NT2/D1 (cell line): Measurements from ENCODE around the gene TMEM147.

ENCODE experiments used
- SUZ12 ChIP-seq: IDR thresholded peaks from 2 replicates; pipeline ENCODE4 v1.6.1; 2011; ENCODE audit not compliant: insufficient read length, insufficient read depth; ENCODE audit errors: extremely low read depth
- YY1 ChIP-seq: IDR thresholded peaks from 2 replicates; pipeline ENCODE4 v1.6.1; 2011; ENCODE audit not compliant: insufficient read length, insufficient read depth
- ZNF274 ChIP-seq: IDR thresholded peaks from 2 replicates; pipeline ENCODE4 v1.6.1; 2011; ENCODE audit warnings: mild to moderate bottlenecking, low read depth, low read length

- TF ChIP-seq ZNF274 (no peak), YY1 (no peak), SUZ12 (no peak)
These were observed 40.4 kb downstream of the TMEM147 start, which contains the start of gene PMIS2 for GRCh38 chr19:35585848-35586247.
